Measurements from ENCODE around the gene TRIM62. TPM values are rescaled to one million over a fixed set of nuclear protein-coding genes. Genes with fewer than 3 reads are reported as not detected.

The TRIM62 gene
- total and polyA plus RNA-seq, 2 experiments from 2014 or later, result 2.9 to 18.9 TPM

DNA sequence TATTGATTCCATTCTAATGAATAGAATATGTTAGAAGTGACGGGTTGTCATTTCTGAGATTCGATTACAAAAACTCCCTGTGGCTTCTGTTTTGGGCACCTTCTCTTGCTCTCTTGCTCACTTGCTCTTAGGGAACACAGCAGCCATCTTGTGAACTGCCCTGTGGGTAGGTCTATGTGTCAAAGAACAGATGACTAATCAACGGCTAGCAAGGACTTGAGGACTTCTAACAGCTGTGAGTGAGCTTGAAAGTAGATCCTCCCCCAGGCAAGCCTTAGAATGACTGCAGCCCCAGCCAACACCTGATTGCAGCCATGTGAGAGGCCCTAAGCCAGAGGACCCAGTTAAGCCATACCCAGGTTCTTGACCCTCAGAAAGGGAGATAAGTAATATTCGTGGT, 51.5 kb downstream of the TRIM62 start:
- peaks cover 3% of the 10 kb centered on the region; the same call in 1 of the 2 replicates for H3K9me2 ChIP-seq (ENCODE audit: insufficient read depth)
- no peak overlapping the region for H3K4me2 ChIP-seq
- H3K79me2 ChIP-seq (replicated peaks; ENCODE audit: insufficient read depth), result no peaks in the 10 kb centered on the region
- Mint-ChIP-seq H3K4me3 (no peak overlapping the region), H3K27me3 (ENCODE audit: insufficient read depth, low read depth, poor library complexity) (peaks cover 11% of the 10 kb centered on the region), H3K4me1 (peaks cover 14% of the 10 kb centered on the region), H3K36me3 (ENCODE audit: low read depth) (peaks cover 5% of the 10 kb centered on the region), H3K9me3 (no peaks in the 10 kb centered on the region), H3K27ac (no peak overlapping the region)
- no peak for ATAC-seq
- TF ChIP-seq, protein P1, sequence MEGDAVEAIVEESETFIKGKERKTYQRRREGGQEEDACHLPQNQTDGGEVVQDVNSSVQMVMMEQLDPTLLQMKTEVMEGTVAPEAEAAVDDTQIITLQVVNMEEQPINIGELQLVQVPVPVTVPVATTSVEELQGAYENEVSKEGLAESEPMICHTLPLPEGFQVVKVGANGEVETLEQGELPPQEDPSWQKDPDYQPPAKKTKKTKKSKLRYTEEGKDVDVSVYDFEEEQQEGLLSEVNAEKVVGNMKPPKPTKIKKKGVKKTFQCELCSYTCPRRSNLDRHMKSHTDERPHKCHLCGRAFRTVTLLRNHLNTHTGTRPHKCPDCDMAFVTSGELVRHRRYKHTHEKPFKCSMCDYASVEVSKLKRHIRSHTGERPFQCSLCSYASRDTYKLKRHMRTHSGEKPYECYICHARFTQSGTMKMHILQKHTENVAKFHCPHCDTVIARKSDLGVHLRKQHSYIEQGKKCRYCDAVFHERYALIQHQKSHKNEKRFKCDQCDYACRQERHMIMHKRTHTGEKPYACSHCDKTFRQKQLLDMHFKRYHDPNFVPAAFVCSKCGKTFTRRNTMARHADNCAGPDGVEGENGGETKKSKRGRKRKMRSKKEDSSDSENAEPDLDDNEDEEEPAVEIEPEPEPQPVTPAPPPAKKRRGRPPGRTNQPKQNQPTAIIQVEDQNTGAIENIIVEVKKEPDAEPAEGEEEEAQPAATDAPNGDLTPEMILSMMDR (conservative IDR thresholded peaks at IDR 0.05; ENCODE audit: low read depth in 2 of 2), result no peak
- no peak for TF ChIP-seq STAT1 (IDR thresholded peaks at IDR 0.05; ENCODE audit: unreplicated experiment)
- no peak for TF ChIP-seq EZH2phosphoT487 (IDR thresholded peaks at IDR 0.05; ENCODE audit: unreplicated experiment)
- no peak for TF ChIP-seq EZH2 (IDR thresholded peaks at IDR 0.05; ENCODE audit: low read depth, unreplicated experiment)
- TF ChIP-seq, protein P2, sequence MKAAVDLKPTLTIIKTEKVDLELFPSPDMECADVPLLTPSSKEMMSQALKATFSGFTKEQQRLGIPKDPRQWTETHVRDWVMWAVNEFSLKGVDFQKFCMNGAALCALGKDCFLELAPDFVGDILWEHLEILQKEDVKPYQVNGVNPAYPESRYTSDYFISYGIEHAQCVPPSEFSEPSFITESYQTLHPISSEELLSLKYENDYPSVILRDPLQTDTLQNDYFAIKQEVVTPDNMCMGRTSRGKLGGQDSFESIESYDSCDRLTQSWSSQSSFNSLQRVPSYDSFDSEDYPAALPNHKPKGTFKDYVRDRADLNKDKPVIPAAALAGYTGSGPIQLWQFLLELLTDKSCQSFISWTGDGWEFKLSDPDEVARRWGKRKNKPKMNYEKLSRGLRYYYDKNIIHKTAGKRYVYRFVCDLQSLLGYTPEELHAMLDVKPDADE (IDR thresholded peaks at IDR 0.05), result no peak
- TF ChIP-seq, protein P3, sequence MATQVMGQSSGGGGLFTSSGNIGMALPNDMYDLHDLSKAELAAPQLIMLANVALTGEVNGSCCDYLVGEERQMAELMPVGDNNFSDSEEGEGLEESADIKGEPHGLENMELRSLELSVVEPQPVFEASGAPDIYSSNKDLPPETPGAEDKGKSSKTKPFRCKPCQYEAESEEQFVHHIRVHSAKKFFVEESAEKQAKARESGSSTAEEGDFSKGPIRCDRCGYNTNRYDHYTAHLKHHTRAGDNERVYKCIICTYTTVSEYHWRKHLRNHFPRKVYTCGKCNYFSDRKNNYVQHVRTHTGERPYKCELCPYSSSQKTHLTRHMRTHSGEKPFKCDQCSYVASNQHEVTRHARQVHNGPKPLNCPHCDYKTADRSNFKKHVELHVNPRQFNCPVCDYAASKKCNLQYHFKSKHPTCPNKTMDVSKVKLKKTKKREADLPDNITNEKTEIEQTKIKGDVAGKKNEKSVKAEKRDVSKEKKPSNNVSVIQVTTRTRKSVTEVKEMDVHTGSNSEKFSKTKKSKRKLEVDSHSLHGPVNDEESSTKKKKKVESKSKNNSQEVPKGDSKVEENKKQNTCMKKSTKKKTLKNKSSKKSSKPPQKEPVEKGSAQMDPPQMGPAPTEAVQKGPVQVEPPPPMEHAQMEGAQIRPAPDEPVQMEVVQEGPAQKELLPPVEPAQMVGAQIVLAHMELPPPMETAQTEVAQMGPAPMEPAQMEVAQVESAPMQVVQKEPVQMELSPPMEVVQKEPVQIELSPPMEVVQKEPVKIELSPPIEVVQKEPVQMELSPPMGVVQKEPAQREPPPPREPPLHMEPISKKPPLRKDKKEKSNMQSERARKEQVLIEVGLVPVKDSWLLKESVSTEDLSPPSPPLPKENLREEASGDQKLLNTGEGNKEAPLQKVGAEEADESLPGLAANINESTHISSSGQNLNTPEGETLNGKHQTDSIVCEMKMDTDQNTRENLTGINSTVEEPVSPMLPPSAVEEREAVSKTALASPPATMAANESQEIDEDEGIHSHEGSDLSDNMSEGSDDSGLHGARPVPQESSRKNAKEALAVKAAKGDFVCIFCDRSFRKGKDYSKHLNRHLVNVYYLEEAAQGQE (IDR thresholded peaks at IDR 0.05; ENCODE audit: unreplicated experiment), result no peak
- no peak for TF ChIP-seq JUNB (IDR thresholded peaks at IDR 0.05; ENCODE audit: unreplicated experiment)
- TF ChIP-seq CREB1 (CRISPR knock-in tag; IDR thresholded peaks at IDR 0.05; ENCODE audit: low read depth), result no peak
- TF ChIP-seq ZNF331 (CRISPR knock-in tag; IDR thresholded peaks at IDR 0.05; ENCODE audit: low read depth), result no peak
- TF ChIP-seq, protein P4, sequence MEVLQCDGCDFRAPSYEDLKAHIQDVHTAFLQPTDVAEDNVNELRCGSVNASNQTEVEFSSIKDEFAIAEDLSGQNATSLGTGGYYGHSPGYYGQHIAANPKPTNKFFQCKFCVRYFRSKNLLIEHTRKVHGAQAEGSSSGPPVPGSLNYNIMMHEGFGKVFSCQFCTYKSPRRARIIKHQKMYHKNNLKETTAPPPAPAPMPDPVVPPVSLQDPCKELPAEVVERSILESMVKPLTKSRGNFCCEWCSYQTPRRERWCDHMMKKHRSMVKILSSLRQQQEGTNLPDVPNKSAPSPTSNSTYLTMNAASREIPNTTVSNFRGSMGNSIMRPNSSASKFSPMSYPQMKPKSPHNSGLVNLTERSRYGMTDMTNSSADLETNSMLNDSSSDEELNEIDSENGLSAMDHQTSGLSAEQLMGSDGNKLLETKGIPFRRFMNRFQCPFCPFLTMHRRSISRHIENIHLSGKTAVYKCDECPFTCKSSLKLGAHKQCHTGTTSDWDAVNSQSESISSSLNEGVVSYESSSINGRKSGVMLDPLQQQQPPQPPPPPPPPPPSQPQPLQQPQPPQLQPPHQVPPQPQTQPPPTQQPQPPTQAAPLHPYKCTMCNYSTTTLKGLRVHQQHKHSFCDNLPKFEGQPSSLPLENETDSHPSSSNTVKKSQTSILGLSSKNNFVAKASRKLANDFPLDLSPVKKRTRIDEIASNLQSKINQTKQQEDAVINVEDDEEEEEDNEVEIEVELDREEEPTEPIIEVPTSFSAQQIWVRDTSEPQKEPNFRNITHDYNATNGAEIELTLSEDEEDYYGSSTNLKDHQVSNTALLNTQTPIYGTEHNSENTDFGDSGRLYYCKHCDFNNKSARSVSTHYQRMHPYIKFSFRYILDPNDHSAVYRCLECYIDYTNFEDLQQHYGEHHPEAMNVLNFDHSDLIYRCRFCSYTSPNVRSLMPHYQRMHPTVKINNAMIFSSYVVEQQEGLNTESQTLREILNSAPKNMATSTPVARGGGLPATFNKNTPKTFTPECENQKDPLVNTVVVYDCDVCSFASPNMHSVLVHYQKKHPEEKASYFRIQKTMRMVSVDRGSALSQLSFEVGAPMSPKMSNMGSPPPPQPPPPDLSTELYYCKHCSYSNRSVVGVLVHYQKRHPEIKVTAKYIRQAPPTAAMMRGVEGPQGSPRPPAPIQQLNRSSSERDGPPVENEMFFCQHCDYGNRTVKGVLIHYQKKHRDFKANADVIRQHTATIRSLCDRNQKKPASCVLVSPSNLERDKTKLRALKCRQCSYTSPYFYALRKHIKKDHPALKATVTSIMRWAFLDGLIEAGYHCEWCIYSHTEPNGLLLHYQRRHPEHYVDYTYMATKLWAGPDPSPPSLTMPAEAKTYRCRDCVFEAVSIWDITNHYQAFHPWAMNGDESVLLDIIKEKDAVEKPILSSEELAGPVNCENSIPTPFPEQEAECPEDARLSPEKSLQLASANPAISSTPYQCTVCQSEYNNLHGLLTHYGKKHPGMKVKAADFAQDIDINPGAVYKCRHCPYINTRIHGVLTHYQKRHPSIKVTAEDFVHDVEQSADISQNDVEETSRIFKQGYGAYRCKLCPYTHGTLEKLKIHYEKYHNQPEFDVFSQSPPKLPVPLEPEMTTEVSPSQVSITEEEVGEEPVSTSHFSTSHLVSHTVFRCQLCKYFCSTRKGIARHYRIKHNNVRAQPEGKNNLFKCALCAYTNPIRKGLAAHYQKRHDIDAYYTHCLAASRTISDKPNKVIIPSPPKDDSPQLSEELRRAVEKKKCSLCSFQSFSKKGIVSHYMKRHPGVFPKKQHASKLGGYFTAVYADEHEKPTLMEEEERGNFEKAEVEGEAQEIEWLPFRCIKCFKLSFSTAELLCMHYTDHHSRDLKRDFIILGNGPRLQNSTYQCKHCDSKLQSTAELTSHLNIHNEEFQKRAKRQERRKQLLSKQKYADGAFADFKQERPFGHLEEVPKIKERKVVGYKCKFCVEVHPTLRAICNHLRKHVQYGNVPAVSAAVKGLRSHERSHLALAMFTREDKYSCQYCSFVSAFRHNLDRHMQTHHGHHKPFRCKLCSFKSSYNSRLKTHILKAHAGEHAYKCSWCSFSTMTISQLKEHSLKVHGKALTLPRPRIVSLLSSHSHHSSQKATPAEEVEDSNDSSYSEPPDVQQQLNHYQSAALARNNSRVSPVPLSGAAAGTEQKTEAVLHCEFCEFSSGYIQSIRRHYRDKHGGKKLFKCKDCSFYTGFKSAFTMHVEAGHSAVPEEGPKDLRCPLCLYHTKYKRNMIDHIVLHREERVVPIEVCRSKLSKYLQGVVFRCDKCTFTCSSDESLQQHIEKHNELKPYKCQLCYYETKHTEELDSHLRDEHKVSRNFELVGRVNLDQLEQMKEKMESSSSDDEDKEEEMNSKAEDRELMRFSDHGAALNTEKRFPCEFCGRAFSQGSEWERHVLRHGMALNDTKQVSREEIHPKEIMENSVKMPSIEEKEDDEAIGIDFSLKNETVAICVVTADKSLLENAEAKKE (CRISPR knock-in tag; IDR thresholded peaks at IDR 0.05), result no peak
- TF ChIP-seq POLR2AphosphoS5 (IDR thresholded peaks at IDR 0.05; ENCODE audit: low read depth), result no peak
- TF ChIP-seq NANOG (IDR thresholded peaks at IDR 0.05; ENCODE audit: borderline replicate concordance), result no peak
- TF ChIP-seq ZNF114 (CRISPR knock-in tag; IDR thresholded peaks at IDR 0.05), result no peak
- no peaks in the 10 kb centered on the region for H4K20me1 ChIP-seq (replicated peaks; ENCODE audit: insufficient read depth)
- no peaks in the 10 kb centered on the region for H3K36me3 ChIP-seq (ENCODE audit: insufficient read depth)
- H2AFZ ChIP-seq, result no peak overlapping the region
- 0 out of 2 replicates have a peak, but pooled peaks cover 5% of the 10 kb centered on the region for H3K27me3 ChIP-seq (ENCODE audit: insufficient read depth)
- peaks cover 23% of the 10 kb centered on the region for H3K4me1 ChIP-seq (ENCODE audit: insufficient read depth)
- H3F3A ChIP-seq (replicated peaks; ENCODE audit: low read depth), result no peaks in the 10 kb centered on the region; the same call in 1 of the 2 replicates
- DNase-seq (ENCODE audit: low spot score), result no peak
- H3K27ac ChIP-seq (ENCODE audit: low read depth), result no peak overlapping the region
- H3K4me3 ChIP-seq, result no peak overlapping the region

Measured in GM23338 (cell line).